ENCODE data around the gene IL34. TPM values are rescaled to one million over a fixed set of nuclear protein-coding genes. Genes with fewer than 3 reads are reported as not detected.

IL34 gene
- 0.46 to 1.3 TPM (median 0.71 TPM) in 5 replicates for total RNA-seq (2022; extraction: Qiagen RNA extraction; ENCODE audit: low read depth)

GRCh38 chr16:70646260-70647241 is at the start of gene IL34:
Gene IL34 (plus strand): TSS chr16:70646559. CDS start chr16:70646948, 389 bp downstream.

GRCh38 chr16:70685938-70686375 is 39.6 kb downstream of the IL34 start, which contains the start of gene MTSS2:
Gene MTSS2 (minus strand): TSS chr16:70686053. CDS start chr16:70685791, 262 bp downstream.

Other genes with a start within 250 kb of the IL34 start
- 19.0 to 27.2 TPM (median 25.7 TPM) in 5 replicates for gene ST3GAL2, start 207.5 kb upstream of the IL34 start, total RNA-seq (2022; extraction: Qiagen RNA extraction; ENCODE audit: low read depth)
- 3.8 to 5.9 TPM (median 4.7 TPM) in 5 replicates for gene FCSK, start 192.0 kb upstream of the IL34 start, total RNA-seq (2022; extraction: Qiagen RNA extraction; ENCODE audit: low read depth)
- gene COG4, start 123.0 kb upstream of the IL34 start, total RNA-seq (2022; extraction: Qiagen RNA extraction; ENCODE audit: low read depth): 25.7 to 34.1 TPM (median 32.1 TPM) in 5 replicates
- 138 to 213 TPM (median 197 TPM) in 5 replicates for gene SF3B3, start 122.7 kb upstream of the IL34 start, total RNA-seq (2022; extraction: Qiagen RNA extraction; ENCODE audit: low read depth)
- gene MTSS2, start 39.5 kb downstream of the IL34 start, total RNA-seq (2022; extraction: Qiagen RNA extraction; ENCODE audit: low read depth): 32.6 to 51.0 TPM (median 46.6 TPM) in 5 replicates
- 27.6 to 37.1 TPM (median 35.7 TPM) in 5 replicates for gene VAC14, start 154.6 kb downstream of the IL34 start, total RNA-seq (2022; extraction: Qiagen RNA extraction; ENCODE audit: low read depth)